ENCODE data around the gene PDGFA.

DNA sequence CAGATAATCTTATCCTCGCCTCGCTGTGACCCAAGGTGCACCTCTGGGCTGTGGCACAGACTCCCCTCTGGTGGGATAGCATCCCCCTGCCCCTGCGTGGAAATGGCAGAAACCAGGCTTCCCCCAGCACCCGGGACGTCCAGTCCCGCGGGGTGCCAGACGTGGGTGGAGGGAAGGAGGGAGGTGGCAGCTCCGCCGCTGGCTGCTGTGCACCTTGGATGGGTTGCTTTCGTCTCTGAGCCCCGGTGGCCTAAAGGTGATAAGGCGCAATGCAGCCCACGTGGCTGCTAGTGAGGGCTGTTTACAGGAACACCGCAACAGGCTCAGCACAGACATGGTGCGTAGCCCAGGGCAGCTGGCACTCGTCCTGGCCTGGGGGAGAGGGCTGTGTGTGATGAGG, 13.6 kb upstream of the PDGFA start:
- TF ChIP-seq EZH2 (IDR thresholded peaks at IDR 0.05; ENCODE audit: insufficient read depth, poor library complexity, severe bottlenecking): no peak
- no peak for TF ChIP-seq EZH2phosphoT487 (IDR thresholded peaks at IDR 0.05; ENCODE audit: insufficient read depth, low read depth)

All from GM23248 (cell line).